ENCODE data around the gene KRTAP12-4.

- no peak for TF ChIP-seq POLR2AphosphoS5 (IDR thresholded peaks at IDR 0.05)
- TF ChIP-seq, protein P1, sequence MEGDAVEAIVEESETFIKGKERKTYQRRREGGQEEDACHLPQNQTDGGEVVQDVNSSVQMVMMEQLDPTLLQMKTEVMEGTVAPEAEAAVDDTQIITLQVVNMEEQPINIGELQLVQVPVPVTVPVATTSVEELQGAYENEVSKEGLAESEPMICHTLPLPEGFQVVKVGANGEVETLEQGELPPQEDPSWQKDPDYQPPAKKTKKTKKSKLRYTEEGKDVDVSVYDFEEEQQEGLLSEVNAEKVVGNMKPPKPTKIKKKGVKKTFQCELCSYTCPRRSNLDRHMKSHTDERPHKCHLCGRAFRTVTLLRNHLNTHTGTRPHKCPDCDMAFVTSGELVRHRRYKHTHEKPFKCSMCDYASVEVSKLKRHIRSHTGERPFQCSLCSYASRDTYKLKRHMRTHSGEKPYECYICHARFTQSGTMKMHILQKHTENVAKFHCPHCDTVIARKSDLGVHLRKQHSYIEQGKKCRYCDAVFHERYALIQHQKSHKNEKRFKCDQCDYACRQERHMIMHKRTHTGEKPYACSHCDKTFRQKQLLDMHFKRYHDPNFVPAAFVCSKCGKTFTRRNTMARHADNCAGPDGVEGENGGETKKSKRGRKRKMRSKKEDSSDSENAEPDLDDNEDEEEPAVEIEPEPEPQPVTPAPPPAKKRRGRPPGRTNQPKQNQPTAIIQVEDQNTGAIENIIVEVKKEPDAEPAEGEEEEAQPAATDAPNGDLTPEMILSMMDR (IDR thresholded peaks at IDR 0.05): no peak
Measured at GRCh38 chr21:44626673-44627143, 27.8 kb downstream of the KRTAP12-4 start, which contains the start of gene KRTAP10-9.
